Memory B cell (primary cell): ENCODE measurements around the gene FOXA2.
"Not testable (repeated sequence)": the region's sequence is repeated elsewhere in the genome, so short reads cannot be mapped to it uniquely, and the experiment has no call there.

ENCODE experiments used
- ATAC-seq: fragments of 150-1000 bp; cut with Tn5 transposase; 2 replicates; pipeline ENCODE4 v1.10.0; 2021; ENCODE audit warnings: low read depth, mild to moderate bottlenecking, moderate library complexity
- DNase-seq, 2 donors: peaks; one replicate each; pipeline ENCODE4 v3.0.0; 2022; ENCODE audit warnings: low spot score in 2 of 2
- H3K27ac Mint-ChIP-seq: one replicate; pipeline ENCODE4 v1.8.0; 2022; ENCODE audit warnings: mild to moderate bottlenecking, moderate library complexity, mixed read lengths
- H3K27me3 Mint-ChIP-seq: one replicate; pipeline ENCODE4 v1.8.0; 2022; ENCODE audit warnings: mixed read lengths
- H3K36me3 Mint-ChIP-seq: one replicate; pipeline ENCODE4 v1.8.0; 2022; ENCODE audit warnings: mild to moderate bottlenecking, mixed read lengths
- H3K4me1 Mint-ChIP-seq: one replicate; pipeline ENCODE4 v1.8.0; 2022; ENCODE audit warnings: mixed read lengths
- H3K4me3 Mint-ChIP-seq: one replicate; pipeline ENCODE4 v1.8.0; 2022; ENCODE audit warnings: mild to moderate bottlenecking, moderate library complexity, mixed read lengths
- H3K9me3 Mint-ChIP-seq: one replicate; pipeline ENCODE4 v1.8.0; 2022; ENCODE audit warnings: mixed read lengths

FOXA2 gene

GRCh38 chr20:22601361-22602141, 17.2 kb upstream of the FOXA2 start:
- Mint-ChIP-seq H3K36me3 (no peaks in the 10 kb centered on the region), H3K27me3 (no peaks in the 10 kb centered on the region), H3K4me1 (no peaks in the 10 kb centered on the region), H3K27ac (no peak overlapping the region), H3K4me3 (no peak overlapping the region), H3K9me3 (no peaks in the 10 kb centered on the region)
- DNase-seq (no peak), ATAC-seq (no peak)

GRCh38 chr20:22599258-22599657, 14.9 kb upstream of the FOXA2 start:
- H3K4me1 Mint-ChIP-seq, DNase-seq, H3K9me3 Mint-ChIP-seq, H3K27ac Mint-ChIP-seq, H3K36me3 Mint-ChIP-seq, H3K4me3 Mint-ChIP-seq, H3K27me3 Mint-ChIP-seq, ATAC-seq: not testable (repeated sequence)

- DNase-seq, result no peak
- Mint-ChIP-seq H3K27ac (no peak overlapping the region), H3K9me3 (peaks cover 2% of the 10 kb centered on the region), H3K36me3 (no peaks in the 10 kb centered on the region), H3K4me1 (peaks cover 2% of the 10 kb centered on the region), H3K27me3 (peaks cover 4% of the 10 kb centered on the region), H3K4me3 (no peak overlapping the region)
- no peak for ATAC-seq
Measured at GRCh38 chr20:22597303-22597702, 12.9 kb upstream of the FOXA2 start.

GRCh38 chr20:22590662-22591061, 6.3 kb upstream of the FOXA2 start:
- ATAC-seq (no peak), DNase-seq (no peak)
- H3K9me3 Mint-ChIP-seq, result peaks cover 1% of the 10 kb centered on the region
- no peak overlapping the region for H3K27ac Mint-ChIP-seq
- peaks cover 2% of the 10 kb centered on the region for H3K4me1 Mint-ChIP-seq
- peaks cover 17% of the 10 kb centered on the region for H3K27me3 Mint-ChIP-seq
- no peak overlapping the region for H3K4me3 Mint-ChIP-seq
- no peaks in the 10 kb centered on the region for H3K36me3 Mint-ChIP-seq

GRCh38 chr20:22586645-22587310, 2.4 kb upstream of the FOXA2 start:
- no peak for ATAC-seq

GRCh38 chr20:22585786-22586493, 1.6 kb upstream of the FOXA2 start:
- H3K27me3 Mint-ChIP-seq, result peaks cover 18% of the 10 kb centered on the region
- no peaks in the 10 kb centered on the region for H3K4me1 Mint-ChIP-seq
- H3K4me3 Mint-ChIP-seq, result no peak overlapping the region
- no peaks in the 10 kb centered on the region for H3K36me3 Mint-ChIP-seq
- no peak overlapping the region for H3K27ac Mint-ChIP-seq
- DNase-seq (no peak), ATAC-seq (no peak)
- H3K9me3 Mint-ChIP-seq, result peaks cover 1% of the 10 kb centered on the region

More at GRCh38 chr20:22586645-22587310, 2.4 kb upstream of the FOXA2 start:
- no peaks in the 10 kb centered on the region for H3K36me3 Mint-ChIP-seq
- peaks cover 16% of the 10 kb centered on the region for H3K27me3 Mint-ChIP-seq
- H3K4me1 Mint-ChIP-seq, result no peaks in the 10 kb centered on the region
- H3K9me3 Mint-ChIP-seq, result peaks cover 1% of the 10 kb centered on the region
- H3K4me3 Mint-ChIP-seq, result no peak overlapping the region
- DNase-seq, result no peak
- H3K27ac Mint-ChIP-seq, result no peak overlapping the region

- Mint-ChIP-seq H3K9me3 (peaks cover 1% of the 10 kb centered on the region), H3K4me3 (no peak overlapping the region), H3K27me3 (peaks cover 20% of the 10 kb centered on the region), H3K27ac (no peak overlapping the region), H3K36me3 (no peaks in the 10 kb centered on the region), H3K4me1 (no peaks in the 10 kb centered on the region)
- DNase-seq (no peak), ATAC-seq (no peak)
Measured at GRCh38 chr20:22584922-22585785, 782 bp upstream of the FOXA2 start.

GRCh38 chr20:22583773-22584521, 425 bp downstream of the FOXA2 start:
- H3K27ac Mint-ChIP-seq, result no peak overlapping the region
- ATAC-seq (no peak), DNase-seq (no peak)
- H3K36me3 Mint-ChIP-seq, result no peaks in the 10 kb centered on the region
- H3K4me3 Mint-ChIP-seq, result no peak overlapping the region
- no peaks in the 10 kb centered on the region for H3K4me1 Mint-ChIP-seq
- peaks cover 17% of the 10 kb centered on the region for H3K27me3 Mint-ChIP-seq
- H3K9me3 Mint-ChIP-seq, result peaks cover 1% of the 10 kb centered on the region

- H3K36me3 Mint-ChIP-seq, result no peaks in the 10 kb centered on the region
- no peak overlapping the region for H3K27ac Mint-ChIP-seq
- peaks cover 19% of the 10 kb centered on the region for H3K27me3 Mint-ChIP-seq
- ATAC-seq, result no peak
- no peaks in the 10 kb centered on the region for H3K4me1 Mint-ChIP-seq
- H3K4me3 Mint-ChIP-seq, result no peak overlapping the region
- DNase-seq, result no peak
- peaks cover 1% of the 10 kb centered on the region for H3K9me3 Mint-ChIP-seq
Measured at GRCh38 chr20:22582964-22583772, 1.2 kb downstream of the FOXA2 start.

GRCh38 chr20:22582386-22582963, 1.9 kb downstream of the FOXA2 start:
- Mint-ChIP-seq H3K36me3 (no peaks in the 10 kb centered on the region), H3K27me3 (peaks cover 23% of the 10 kb centered on the region), H3K4me1 (no peaks in the 10 kb centered on the region), H3K27ac (no peak overlapping the region), H3K9me3 (peaks cover 1% of the 10 kb centered on the region), H3K4me3 (no peak overlapping the region)
- no peak for ATAC-seq
- DNase-seq, result no peak

- H3K27ac Mint-ChIP-seq, result no peak overlapping the region
- H3K9me3 Mint-ChIP-seq, result peaks cover 1% of the 10 kb centered on the region
- no peak overlapping the region for H3K4me3 Mint-ChIP-seq
- no peaks in the 10 kb centered on the region for H3K36me3 Mint-ChIP-seq
- H3K4me1 Mint-ChIP-seq, result no peaks in the 10 kb centered on the region
- peaks cover 23% of the 10 kb centered on the region for H3K27me3 Mint-ChIP-seq
- DNase-seq (no peak), ATAC-seq (no peak)
Measured at GRCh38 chr20:22581437-22582385, 2.7 kb downstream of the FOXA2 start.
